ENCODE data around the gene LPIN3.

Gene LPIN3

GRCh38 chr20:41327178-41327577 lies 13.4 kb upstream of the LPIN3 start:
- no peak for DNase-seq (ENCODE audit: low spot score)

- DNase-seq (ENCODE audit: low spot score) = no peak
These were observed 10.9 kb upstream of the LPIN3 start for GRCh38 chr20:41329435-41330342.

GRCh38 chr20:41330343-41330720 lies 10.3 kb upstream of the LPIN3 start:
- DNase-seq (ENCODE audit: low spot score) = no peak

- DNase-seq (ENCODE audit: low spot score) = no peak
These were observed 9.7 kb upstream of the LPIN3 start for GRCh38 chr20:41330941-41331340.

- DNase-seq (ENCODE audit: low spot score) = no peak
These were observed 8.9 kb upstream of the LPIN3 start for GRCh38 chr20:41331731-41332130.

GRCh38 chr20:41334036-41334435 lies 6.6 kb upstream of the LPIN3 start:
- no peak for DNase-seq (ENCODE audit: low spot score)

GRCh38 chr20:41334443-41335421 lies 5.9 kb upstream of the LPIN3 start:
- no peak for DNase-seq (ENCODE audit: low spot score)

- DNase-seq (ENCODE audit: low spot score) = peak; percentile 12
These were observed 5.0 kb upstream of the LPIN3 start for GRCh38 chr20:41335591-41335990.

GRCh38 chr20:41336711-41337492 lies 3.7 kb upstream of the LPIN3 start:
- no peak for DNase-seq (ENCODE audit: low spot score)

GRCh38 chr20:41339957-41340326 lies 679 bp upstream of the LPIN3 start:
- DNase-seq (ENCODE audit: low spot score) = peak; percentile 56

GRCh38 chr20:41342474-41343464 lies 2.1 kb downstream of the LPIN3 start:
- no peak for DNase-seq (ENCODE audit: low spot score)

GRCh38 chr20:41344477-41344876 lies 3.9 kb downstream of the LPIN3 start:
- no peak for DNase-seq (ENCODE audit: low spot score)

- DNase-seq (ENCODE audit: low spot score) = no peak
These were observed 4.5 kb downstream of the LPIN3 start for GRCh38 chr20:41344938-41345728.

GRCh38 chr20:41345729-41346067 lies 5.1 kb downstream of the LPIN3 start:
- DNase-seq (ENCODE audit: low spot score) = no peak

GRCh38 chr20:41347523-41348429 lies 7.2 kb downstream of the LPIN3 start:
- DNase-seq (ENCODE audit: low spot score) = no peak

- no peak for DNase-seq (ENCODE audit: low spot score)
These were observed 8.0 kb downstream of the LPIN3 start for GRCh38 chr20:41348430-41349172.

- no peak for DNase-seq (ENCODE audit: low spot score)
These were observed 8.6 kb downstream of the LPIN3 start for GRCh38 chr20:41349266-41349665.

GRCh38 chr20:41349943-41350342 lies 9.3 kb downstream of the LPIN3 start:
- no peak for DNase-seq (ENCODE audit: low spot score)
